Tibial artery (tissue), 4 donors: ENCODE measurements around the gene FSTL4.

Experiments used
- DNase-seq, 2 donors: peaks; one replicate each; pipeline ENCODE4 v3.0.0-alpha.2; 2019
- H3K27ac ChIP-seq, 2 donors: fragments of 200-600 bp; sonication (generic) in 1 of 2; 1 replicate in 1 of 2; 2 replicates in 1 of 2; pipeline ENCODE4 v1.5.1; 2018 to 2019; ENCODE audit warnings: mild to moderate bottlenecking in 1 of 2
- H3K27me3 ChIP-seq, 2 donors: fragments of 200-600 bp; sonication (generic) in 1 of 2; one replicate each; pipeline versions ENCODE4 v1.5.1 to v1.6.0; 2016 to 2019
- H3K36me3 ChIP-seq, 3 donors: fragments of 200-600 bp; sonication (generic) in 2 of 3; one replicate each; pipeline ENCODE4 v1.5.1; 2016 to 2019; ENCODE audit warnings: mild to moderate bottlenecking in 2 of 3
- H3K4me1 ChIP-seq, 4 donors: fragments of 200-600 bp; sonication (generic) in 2 of 4; 1 replicate in 3 of 4; 2 replicates in 1 of 4; pipeline ENCODE4 v1.5.1; 2016 to 2019
- H3K4me3 ChIP-seq, 2 donors: fragments of 200-600 bp; sonication (generic) in 1 of 2; 1 replicate in 1 of 2; 2 replicates in 1 of 2; pipeline ENCODE4 v1.5.1; 2018 to 2019; ENCODE audit warnings: mild to moderate bottlenecking in 2 of 2
- H3K9me3 ChIP-seq, 3 donors: fragments of 200-600 bp; sonication (generic) in 1 of 3; one replicate each; pipeline ENCODE4 v1.5.1; 2016 to 2019
- CTCF ChIP-seq, 2 experiments: fragments of 200-600 bp in 1 of 2; fragments of 450-650 bp in 1 of 2; IDR thresholded peaks; one replicate each; pipeline ENCODE4 v1.5.1; 2017 to 2019; ENCODE audit warnings: antibody characterized with exemption in 2 of 2, mild to moderate bottlenecking in 1 of 2, moderate library complexity in 1 of 2
- intact Hi-C: fragments of 100-400 bp; cut with DNase I; formaldehyde crosslinking; loops from one replicate; pipeline ENCODE4 v1.15.0; 2023; ENCODE audit warnings: low total_unique reads

FSTL4 gene

GRCh38 chr5:133581348-133581747, 31.0 kb downstream of the FSTL4 start:
- H3K4me1 ChIP-seq: no peaks in the 10 kb centered on the region
- no peaks in the 10 kb centered on the region for H3K9me3 ChIP-seq
- peaks cover 0 to 24% of the 10 kb centered on the region in 2 donors for H3K27me3 ChIP-seq
- no peak overlapping the region for H3K27ac ChIP-seq
- intact Hi-C loops: loop anchor here (5.0 kb wide), 1 partner anchor 196 kb away; no protein-coding TSS in a partner anchor
- DNase-seq: peak in 1 of 2 donors; percentile 24
- no peaks in the 10 kb centered on the region for H3K36me3 ChIP-seq
- TF ChIP-seq CTCF (IDR thresholded peaks at IDR 0.05): no peak
- no peak overlapping the region for H3K4me3 ChIP-seq

- intact Hi-C loops: loop anchor here (5.0 kb wide), 1 partner anchor 197 kb away; no protein-coding TSS in a partner anchor
- Histone ChIP-seq H3K9me3 (no peaks in the 10 kb centered on the region), H3K4me3 (no peak overlapping the region), H3K36me3 (no peaks in the 10 kb centered on the region), H3K4me1 (no peaks in the 10 kb centered on the region), H3K27me3 (peaks cover 0 to 24% of the 10 kb centered on the region in 2 donors), H3K27ac (no peak overlapping the region)
- peak in 1 of 2 donors; percentile 33 for DNase-seq
- TF ChIP-seq CTCF (IDR thresholded peaks at IDR 0.05): no peak
Measured at GRCh38 chr5:133580618-133581017, 31.7 kb downstream of the FSTL4 start.

- intact Hi-C loops: loop anchor here (5.0 kb wide), 1 partner anchor 198 kb away; no protein-coding TSS in a partner anchor
- DNase-seq: no peak
- H3K4me1 ChIP-seq: no peaks in the 10 kb centered on the region
- H3K27me3 ChIP-seq: peaks cover 0 to 24% of the 10 kb centered on the region in 2 donors
- no peaks in the 10 kb centered on the region for H3K9me3 ChIP-seq
- H3K27ac ChIP-seq: no peak overlapping the region
- no peak for TF ChIP-seq CTCF (IDR thresholded peaks at IDR 0.05)
- no peaks in the 10 kb centered on the region for H3K36me3 ChIP-seq
- H3K4me3 ChIP-seq: no peak overlapping the region
Measured at GRCh38 chr5:133579766-133580165, 32.6 kb downstream of the FSTL4 start.

DNA sequence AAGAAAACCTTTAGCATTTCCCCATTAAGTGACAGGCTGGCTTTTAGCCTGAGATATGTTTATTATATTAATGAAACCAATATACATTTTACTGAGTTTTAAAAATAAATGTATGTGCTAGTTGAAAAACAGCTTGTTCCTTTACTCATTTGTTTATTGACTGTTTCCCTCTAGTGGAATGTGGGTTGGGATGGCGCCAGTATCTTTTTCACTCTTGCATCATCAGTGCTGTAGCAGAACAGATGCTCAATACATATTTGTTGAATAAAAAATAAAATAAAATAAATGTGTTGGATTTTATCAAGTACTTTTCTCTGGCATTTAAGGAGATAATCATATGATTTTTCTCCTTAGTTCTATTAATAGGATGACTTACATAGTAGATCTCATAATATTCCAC, 43.0 kb downstream of the FSTL4 start:
- H3K36me3 ChIP-seq: no peaks in the 10 kb centered on the region
- H3K9me3 ChIP-seq: peaks cover 0 to 13% (median 0%) of the 10 kb centered on the region in 3 donors
- TF ChIP-seq CTCF (IDR thresholded peaks at IDR 0.05): no peak
- H3K4me1 ChIP-seq: no peaks in the 10 kb centered on the region
- no peak overlapping the region for H3K4me3 ChIP-seq
- intact Hi-C loops: no loop called here
- H3K27ac ChIP-seq: no peak overlapping the region
- peaks cover 0 to 6% of the 10 kb centered on the region in 2 donors for H3K27me3 ChIP-seq
- no peak for DNase-seq

DNA sequence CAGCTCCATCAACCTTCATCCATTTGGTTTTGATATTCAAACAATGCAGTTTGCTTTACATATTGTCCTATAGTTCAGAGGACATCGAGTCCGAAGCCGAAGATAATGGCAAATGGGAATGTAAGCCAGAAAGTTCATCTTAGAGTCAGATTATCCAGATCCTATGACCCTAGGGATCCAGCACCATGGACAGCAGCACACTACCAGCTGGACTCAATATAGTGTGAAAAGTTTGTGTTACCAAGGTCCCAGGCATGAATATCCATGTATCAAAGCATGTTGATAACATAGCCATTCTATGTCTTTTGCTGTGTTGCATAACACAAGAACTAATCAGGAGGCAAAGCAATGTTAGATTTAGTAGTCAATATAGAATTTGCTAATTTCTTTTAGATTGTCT, 46.3 kb downstream of the FSTL4 start:
- H3K4me3 ChIP-seq: no peak overlapping the region
- H3K27ac ChIP-seq: no peak overlapping the region
- H3K27me3 ChIP-seq: peaks cover 0 to 10% of the 10 kb centered on the region in 2 donors
- no peaks in the 10 kb centered on the region for H3K4me1 ChIP-seq
- intact Hi-C loops: no loop called here
- no peaks in the 10 kb centered on the region for H3K36me3 ChIP-seq
- TF ChIP-seq CTCF (IDR thresholded peaks at IDR 0.05): no peak
- no peaks in the 10 kb centered on the region for H3K9me3 ChIP-seq
- no peak for DNase-seq
